Memory B cell (primary cell): ENCODE measurements around the gene PLD3.
A peak's percentile ranks its signal among the peaks of the same experiment; 100 is the strongest.

Experiments used
- ATAC-seq: fragments of 150-1000 bp; cut with Tn5 transposase; 2 replicates; pipeline ENCODE4 v1.10.0; 2021; ENCODE audit warnings: low read depth, mild to moderate bottlenecking, moderate library complexity
- DNase-seq, 2 donors: peaks; one replicate each; pipeline ENCODE4 v3.0.0; 2022; ENCODE audit warnings: low spot score in 2 of 2
- H3K27ac Mint-ChIP-seq: one replicate; pipeline ENCODE4 v1.8.0; 2022; ENCODE audit warnings: mild to moderate bottlenecking, moderate library complexity, mixed read lengths
- H3K27me3 Mint-ChIP-seq: one replicate; pipeline ENCODE4 v1.8.0; 2022; ENCODE audit warnings: mixed read lengths
- H3K36me3 Mint-ChIP-seq: one replicate; pipeline ENCODE4 v1.8.0; 2022; ENCODE audit warnings: mild to moderate bottlenecking, mixed read lengths
- H3K4me1 Mint-ChIP-seq: one replicate; pipeline ENCODE4 v1.8.0; 2022; ENCODE audit warnings: mixed read lengths
- H3K4me3 Mint-ChIP-seq: one replicate; pipeline ENCODE4 v1.8.0; 2022; ENCODE audit warnings: mild to moderate bottlenecking, moderate library complexity, mixed read lengths
- H3K9me3 Mint-ChIP-seq: one replicate; pipeline ENCODE4 v1.8.0; 2022; ENCODE audit warnings: mixed read lengths

PLD3 gene

DNA sequence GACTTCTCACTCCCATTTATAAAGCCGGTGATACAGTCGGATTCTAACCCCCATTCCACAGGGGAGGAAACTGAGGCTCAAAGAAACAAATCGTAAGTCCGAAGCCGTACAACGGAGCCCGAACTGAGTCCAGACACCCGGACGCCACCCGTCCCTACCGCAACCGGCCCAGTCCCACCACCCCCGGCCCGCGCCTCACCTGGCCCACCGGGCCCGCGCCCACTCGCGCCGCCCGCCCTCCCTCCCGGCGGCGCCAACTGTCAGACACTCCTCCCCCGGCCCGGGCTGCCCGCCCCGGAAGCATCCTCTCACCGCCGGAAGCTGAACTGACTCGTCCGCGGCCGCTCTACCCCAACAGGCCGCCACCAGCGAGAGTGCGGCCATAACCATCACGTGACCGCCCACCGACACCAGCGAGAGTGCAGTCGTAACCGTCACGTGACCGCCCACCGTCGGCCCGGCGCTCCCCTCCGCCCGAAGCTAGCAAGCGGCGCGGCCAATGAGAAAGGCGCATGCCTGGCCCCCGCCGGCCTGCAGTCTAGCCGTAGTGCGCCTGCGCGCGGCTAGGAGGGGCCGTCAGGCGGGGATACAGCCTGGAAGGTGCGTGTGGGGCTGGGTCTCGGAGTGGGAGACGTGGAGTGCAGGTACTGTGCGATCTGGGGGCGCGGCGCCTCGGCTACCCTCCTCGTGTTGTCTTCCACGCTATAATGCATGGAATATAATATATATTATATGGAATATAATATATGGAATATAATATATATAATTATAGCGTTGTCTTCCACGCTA, at the start of gene PLD3, which contains the start of gene C19orf47:
TSS of gene PLD3 (plus strand) at position 571 of the 789 bp plus-strand sequence. CDS start 17,789 bp downstream, outside the sequence.
TSS of gene C19orf47 (minus strand) at position 273 of the 789 bp plus-strand sequence. CDS start 6,540 bp downstream, outside the sequence.
- Mint-ChIP-seq H3K9me3 (no peaks in the 10 kb centered on the region), H3K27ac (peak within 1 kb of the TSS; percentile 73), H3K27me3 (no peaks in the 10 kb centered on the region), H3K36me3 (peaks cover 4% of the 10 kb centered on the region), H3K4me1 (peaks cover 16% of the 10 kb centered on the region), H3K4me3 (peak within 1 kb of the TSS; percentile 85)
- ATAC-seq: peak; percentile 95
- DNase-seq: peak; percentile 91 to 96

DNA sequence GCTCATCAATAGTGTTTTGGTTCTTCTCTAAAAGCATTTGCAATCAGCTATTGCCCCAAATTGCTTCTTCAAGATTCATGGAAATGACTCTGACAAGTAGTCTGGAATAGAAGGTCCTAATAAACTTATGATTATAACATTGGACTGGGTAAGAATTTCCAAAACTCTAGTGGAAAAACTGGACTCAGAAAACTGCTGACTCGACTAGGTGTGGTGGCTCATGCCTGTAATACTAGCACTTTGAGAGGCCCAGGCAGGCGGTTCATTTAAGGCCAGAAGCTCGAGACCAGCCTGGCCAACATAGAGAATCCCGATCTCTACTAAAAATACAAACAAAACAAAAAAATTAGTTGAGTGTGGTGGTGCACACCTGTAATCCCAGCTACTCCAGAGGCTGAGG, 47.8 kb upstream of the PLD3 start:
- DNase-seq (no peak), ATAC-seq (no peak)
- Mint-ChIP-seq H3K4me3 (no peak overlapping the region), H3K27ac (no peak overlapping the region), H3K9me3 (no peaks in the 10 kb centered on the region), H3K27me3 (peaks cover 1% of the 10 kb centered on the region), H3K4me1 (peaks cover 3% of the 10 kb centered on the region), H3K36me3 (no peaks in the 10 kb centered on the region)

GRCh38 chr19:40302224-40303011, 46.1 kb upstream of the PLD3 start:
- H3K4me1 Mint-ChIP-seq: peaks cover 3% of the 10 kb centered on the region
- ATAC-seq (no peak), DNase-seq (no peak)
- H3K9me3 Mint-ChIP-seq: no peaks in the 10 kb centered on the region
- H3K27ac Mint-ChIP-seq: no peak overlapping the region
- no peaks in the 10 kb centered on the region for H3K36me3 Mint-ChIP-seq
- peaks cover 1% of the 10 kb centered on the region for H3K27me3 Mint-ChIP-seq
- H3K4me3 Mint-ChIP-seq: no peak overlapping the region

DNA sequence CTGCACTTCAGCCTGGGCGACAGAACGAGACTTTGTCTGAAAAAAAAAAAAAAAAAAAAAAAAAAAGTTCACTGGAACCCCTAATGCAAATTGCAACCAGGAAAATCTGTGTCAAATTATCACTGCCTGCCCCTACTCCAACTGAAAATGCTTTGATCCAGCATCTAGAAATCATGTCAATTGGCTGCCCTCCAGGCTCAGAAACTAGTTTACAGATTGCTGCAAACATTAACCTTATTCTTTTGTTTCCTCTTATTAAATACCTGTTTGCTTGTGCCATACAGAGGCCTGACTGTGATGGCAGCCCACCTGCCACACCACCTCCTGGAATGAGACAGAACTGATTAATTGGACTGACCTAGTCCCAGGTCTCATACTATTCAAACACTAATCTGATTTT, 44.7 kb upstream of the PLD3 start:
- Mint-ChIP-seq H3K9me3 (no peaks in the 10 kb centered on the region), H3K36me3 (no peaks in the 10 kb centered on the region), H3K27ac (no peak overlapping the region), H3K4me3 (no peak overlapping the region), H3K27me3 (peaks cover 1% of the 10 kb centered on the region), H3K4me1 (peaks cover 3% of the 10 kb centered on the region)
- ATAC-seq (no peak), DNase-seq (no peak)

DNA sequence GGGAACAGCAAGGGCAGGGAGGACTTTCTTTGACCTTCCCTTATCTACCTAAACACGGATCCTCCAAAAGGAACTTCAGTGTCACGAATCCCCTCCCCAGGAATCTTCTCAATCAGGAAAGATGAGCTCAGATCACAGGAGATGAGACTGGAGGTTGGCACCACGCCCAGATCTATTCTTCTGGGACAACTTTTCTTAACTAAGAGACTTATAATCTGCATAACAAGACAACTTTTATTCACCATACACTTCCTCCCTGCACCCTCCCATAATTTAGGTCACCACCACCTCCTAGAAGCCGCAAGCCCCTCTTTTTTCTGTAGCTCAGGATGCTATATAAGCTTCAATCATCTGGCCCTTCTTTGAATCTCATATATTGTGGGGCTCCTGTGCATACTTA, 44.2 kb upstream of the PLD3 start:
- DNase-seq (no peak), ATAC-seq (no peak)
- no peak overlapping the region for H3K27ac Mint-ChIP-seq
- no peaks in the 10 kb centered on the region for H3K36me3 Mint-ChIP-seq
- peaks cover 1% of the 10 kb centered on the region for H3K27me3 Mint-ChIP-seq
- no peaks in the 10 kb centered on the region for H3K9me3 Mint-ChIP-seq
- H3K4me1 Mint-ChIP-seq: peaks cover 3% of the 10 kb centered on the region
- H3K4me3 Mint-ChIP-seq: no peak overlapping the region

DNA sequence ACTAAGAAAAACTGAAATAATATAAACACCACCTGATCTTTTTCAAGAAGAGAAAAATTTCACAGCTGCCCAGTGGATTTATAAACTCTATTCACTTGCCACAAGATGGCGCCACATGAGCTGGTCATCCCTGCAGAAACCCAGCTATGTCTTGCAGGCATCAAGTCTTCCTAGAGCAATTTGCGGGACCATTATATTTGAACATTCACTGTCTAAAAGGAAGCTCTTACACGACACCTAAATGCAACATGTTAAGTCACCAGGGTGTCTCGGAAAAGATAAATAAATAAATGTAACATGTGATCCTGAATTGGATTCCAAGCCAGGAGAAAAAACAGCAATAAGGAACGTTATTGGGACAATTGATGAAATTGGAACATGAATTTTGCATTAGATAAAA, 43.1 kb upstream of the PLD3 start:
- Mint-ChIP-seq H3K27me3 (peaks cover 1% of the 10 kb centered on the region), H3K4me1 (peaks cover 3% of the 10 kb centered on the region), H3K27ac (no peak overlapping the region), H3K36me3 (no peaks in the 10 kb centered on the region), H3K9me3 (no peaks in the 10 kb centered on the region), H3K4me3 (no peak overlapping the region)
- ATAC-seq (peak; percentile 87), DNase-seq (peak; percentile 67 to 73)

DNA sequence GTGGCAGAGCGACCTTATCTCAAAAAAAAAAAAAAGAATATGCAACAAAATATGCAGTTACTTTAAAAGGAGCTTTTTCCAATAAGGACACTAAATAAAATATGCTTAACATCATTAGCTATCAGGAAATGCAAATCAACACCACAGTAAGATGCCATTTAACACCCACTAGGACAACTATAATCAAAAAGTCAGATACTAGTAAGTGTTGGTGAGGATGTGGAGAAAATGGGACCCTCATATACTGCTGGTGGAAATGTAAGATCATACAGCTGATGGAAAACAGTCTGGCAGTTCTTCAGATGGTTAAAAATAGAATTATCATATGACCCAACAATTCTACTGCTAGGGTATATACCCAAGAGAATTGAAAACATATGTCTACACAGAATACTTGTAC, 38.8 kb upstream of the PLD3 start:
- DNase-seq (no peak), ATAC-seq (no peak)
- H3K4me3 Mint-ChIP-seq: no peak overlapping the region
- no peaks in the 10 kb centered on the region for H3K9me3 Mint-ChIP-seq
- peaks cover 1% of the 10 kb centered on the region for H3K27me3 Mint-ChIP-seq
- H3K4me1 Mint-ChIP-seq: peaks cover 3% of the 10 kb centered on the region
- no peaks in the 10 kb centered on the region for H3K36me3 Mint-ChIP-seq
- H3K27ac Mint-ChIP-seq: no peak overlapping the region

- ATAC-seq: no peak
Observed at GRCh38 chr19:40312533-40312932, 36.0 kb upstream of the PLD3 start.

GRCh38 chr19:40313229-40313983, 35.1 kb upstream of the PLD3 start:
- no peak for ATAC-seq
- H3K4me1 Mint-ChIP-seq: no peaks in the 10 kb centered on the region
- DNase-seq: no peak
- H3K9me3 Mint-ChIP-seq: no peaks in the 10 kb centered on the region
- peaks cover 2% of the 10 kb centered on the region for H3K36me3 Mint-ChIP-seq
- H3K4me3 Mint-ChIP-seq: no peak overlapping the region
- no peak overlapping the region for H3K27ac Mint-ChIP-seq
- no peaks in the 10 kb centered on the region for H3K27me3 Mint-ChIP-seq

More at GRCh38 chr19:40312533-40312932, 36.0 kb upstream of the PLD3 start:
- no peaks in the 10 kb centered on the region for H3K9me3 Mint-ChIP-seq
- no peak overlapping the region for H3K4me3 Mint-ChIP-seq
- DNase-seq: no peak
- H3K36me3 Mint-ChIP-seq: peaks cover 2% of the 10 kb centered on the region
- no peak overlapping the region for H3K27ac Mint-ChIP-seq
- H3K27me3 Mint-ChIP-seq: no peaks in the 10 kb centered on the region
- no peaks in the 10 kb centered on the region for H3K4me1 Mint-ChIP-seq

- H3K4me3 Mint-ChIP-seq: no peak overlapping the region
- no peaks in the 10 kb centered on the region for H3K9me3 Mint-ChIP-seq
- DNase-seq (no peak), ATAC-seq (no peak)
- H3K4me1 Mint-ChIP-seq: no peaks in the 10 kb centered on the region
- H3K36me3 Mint-ChIP-seq: peaks cover 2% of the 10 kb centered on the region
- H3K27me3 Mint-ChIP-seq: no peaks in the 10 kb centered on the region
- H3K27ac Mint-ChIP-seq: no peak overlapping the region
Observed at GRCh38 chr19:40314656-40315055, 33.8 kb upstream of the PLD3 start.

GRCh38 chr19:40315812-40316470, 32.6 kb upstream of the PLD3 start:
- Mint-ChIP-seq H3K4me1 (peaks cover 3% of the 10 kb centered on the region), H3K4me3 (no peak overlapping the region), H3K27me3 (no peaks in the 10 kb centered on the region)

DNA sequence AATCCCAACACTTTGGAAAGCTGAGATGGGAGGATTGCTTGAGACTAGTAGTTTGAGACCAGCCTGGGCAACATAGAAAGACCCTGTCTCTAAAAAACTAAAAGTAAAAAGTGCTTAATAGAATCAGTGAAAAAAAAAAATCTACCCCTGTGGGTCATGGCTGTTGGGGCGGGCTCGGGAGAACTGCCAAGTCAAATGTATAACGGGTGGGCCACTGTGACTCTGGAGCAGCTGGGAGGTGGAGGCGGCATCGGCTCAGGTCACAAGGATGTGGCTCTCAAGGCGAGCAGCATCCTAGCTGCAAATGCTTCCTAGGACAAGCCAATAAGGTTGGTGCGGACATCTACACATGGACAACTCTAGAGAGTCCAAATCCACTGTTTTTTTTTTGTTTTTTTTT, 31.2 kb upstream of the PLD3 start:
- Mint-ChIP-seq H3K36me3 (peaks cover 15% of the 10 kb centered on the region), H3K27me3 (no peaks in the 10 kb centered on the region), H3K4me1 (peaks cover 3% of the 10 kb centered on the region), H3K4me3 (no peak overlapping the region), H3K27ac (no peak overlapping the region), H3K9me3 (no peaks in the 10 kb centered on the region)
- ATAC-seq (no peak), DNase-seq (no peak)

More at GRCh38 chr19:40315812-40316470, 32.6 kb upstream of the PLD3 start:
- H3K27ac Mint-ChIP-seq: no peak overlapping the region
- DNase-seq (no peak), ATAC-seq (no peak)
- H3K36me3 Mint-ChIP-seq: peaks cover 9% of the 10 kb centered on the region
- H3K9me3 Mint-ChIP-seq: no peaks in the 10 kb centered on the region

DNA sequence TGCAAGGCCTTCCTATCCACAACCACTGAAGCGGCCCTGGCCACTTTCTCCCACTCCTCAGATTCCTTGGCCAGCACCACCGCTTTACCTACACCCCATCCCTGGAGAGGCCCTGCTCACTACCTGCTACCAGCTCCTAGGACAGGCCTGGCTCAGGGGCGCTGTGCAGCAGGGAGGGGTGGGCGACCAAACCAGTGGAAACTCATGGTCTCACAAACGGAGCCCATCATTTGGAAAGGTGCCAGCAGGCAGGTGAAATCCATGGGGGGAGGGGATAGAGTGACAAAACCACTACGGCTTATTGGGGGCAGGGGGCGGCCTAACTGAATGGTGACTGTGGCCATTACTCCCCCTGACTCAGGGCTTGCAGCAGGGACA, 27.9 kb upstream of the PLD3 start:
- H3K27me3 Mint-ChIP-seq: no peaks in the 10 kb centered on the region
- H3K4me1 Mint-ChIP-seq: peaks cover 3% of the 10 kb centered on the region
- no peak overlapping the region for H3K4me3 Mint-ChIP-seq

More for the DNA sequence above, 27.9 kb upstream of the PLD3 start:
- Mint-ChIP-seq H3K9me3 (no peaks in the 10 kb centered on the region), H3K27ac (peak overlapping the region; percentile 24), H3K36me3 (peaks cover 36% of the 10 kb centered on the region)
- DNase-seq (no peak), ATAC-seq (no peak)
